Right kidney (tissue), 1 donor: Measurements from ENCODE around the gene CCDC167.

Experiments
- DNase-seq: peaks from one replicate; pipeline ENCODE4 v3.0.0-alpha.2; 2016

The CCDC167 gene

GRCh38 chr6:37531437-37532036, 31.8 kb upstream of the CCDC167 start:
- DNase-seq: no peak

GRCh38 chr6:37531026-37531425, 31.3 kb upstream of the CCDC167 start:
- DNase-seq: no peak

- no peak for DNase-seq
These were observed 30.6 kb upstream of the CCDC167 start for GRCh38 chr6:37530297-37530696.

GRCh38 chr6:37528541-37528940, 28.8 kb upstream of the CCDC167 start:
- no peak for DNase-seq

GRCh38 chr6:37525460-37526357, 26.0 kb upstream of the CCDC167 start:
- DNase-seq: no peak

GRCh38 chr6:37524970-37525318, 25.3 kb upstream of the CCDC167 start:
- DNase-seq: no peak

GRCh38 chr6:37524025-37524969, 24.6 kb upstream of the CCDC167 start:
- no peak for DNase-seq

GRCh38 chr6:37523412-37523811, 23.7 kb upstream of the CCDC167 start:
- DNase-seq: no peak

GRCh38 chr6:37522836-37523235, 23.1 kb upstream of the CCDC167 start:
- no peak for DNase-seq

- DNase-seq: no peak
These were observed 22.0 kb upstream of the CCDC167 start for GRCh38 chr6:37521674-37522073.

GRCh38 chr6:37520926-37521325, 21.2 kb upstream of the CCDC167 start:
- no peak for DNase-seq

GRCh38 chr6:37519461-37519860, 19.8 kb upstream of the CCDC167 start:
- no peak for DNase-seq

- DNase-seq: no peak
These were observed 18.4 kb upstream of the CCDC167 start for GRCh38 chr6:37518116-37518515.

GRCh38 chr6:37517411-37517812, 17.7 kb upstream of the CCDC167 start:
- no peak for DNase-seq

GRCh38 chr6:37516920-37517405, 17.3 kb upstream of the CCDC167 start:
- no peak for DNase-seq

GRCh38 chr6:37516076-37516919, 16.6 kb upstream of the CCDC167 start:
- no peak for DNase-seq

GRCh38 chr6:37515712-37516075, 16.0 kb upstream of the CCDC167 start:
- DNase-seq: no peak

- no peak for DNase-seq
These were observed 15.1 kb upstream of the CCDC167 start for GRCh38 chr6:37514837-37515236.

GRCh38 chr6:37514321-37514771, 14.7 kb upstream of the CCDC167 start:
- no peak for DNase-seq

GRCh38 chr6:37513576-37513975, 13.9 kb upstream of the CCDC167 start:
- DNase-seq: no peak

GRCh38 chr6:37513155-37513554, 13.5 kb upstream of the CCDC167 start:
- DNase-seq: no peak
